Activated B cell treated with CpG ODN at 0.5 μM for 24 hours (primary cell): ENCODE results near the gene NCOA6. TPM values are rescaled to one million over a fixed set of nuclear protein-coding genes. Genes with fewer than 3 reads are reported as not detected.
A peak's percentile ranks its signal among the peaks of the same experiment; 100 is the strongest.

ENCODE experiments used
- ATAC-seq: fragments of 200-7000 bp; cut with Tn5 transposase; one replicate; pipeline ENCODE4 v1.10.0; 2021; ENCODE audit warnings: low read depth, mild to moderate bottlenecking, moderate library complexity
- CTCF ChIA-PET: fragments of 350-600 bp; sonication (Branson Sonifier 250); formaldehyde crosslinking; loops from one replicate; lab custom pipeline; 2021; ENCODE audit warnings: antibody characterized with exemption; lab: Charles Lee
- POLR2A ChIA-PET: fragments of 350-600 bp; sonication (Branson Sonifier 250); formaldehyde crosslinking; loops from one replicate; lab custom pipeline; 2021; ENCODE audit warnings: antibody characterized with exemption; lab: Charles Lee
- DNase-seq: peaks from one replicate; pipeline ENCODE4 v3.0.0; 2022
- H3K27ac Mint-ChIP-seq: one replicate; pipeline ENCODE4 v1.8.0; 2020; ENCODE audit warnings: mixed read lengths
- H3K27me3 Mint-ChIP-seq: one replicate; pipeline ENCODE4 v1.8.0; 2021; ENCODE audit warnings: mixed read lengths
- H3K36me3 Mint-ChIP-seq: one replicate; pipeline ENCODE4 v1.8.0; 2021; ENCODE audit warnings: low read depth, mixed read lengths
- H3K4me1 Mint-ChIP-seq: one replicate; pipeline ENCODE4 v1.8.0; 2021; ENCODE audit warnings: mixed read lengths
- H3K4me3 Mint-ChIP-seq: one replicate; pipeline ENCODE4 v1.8.0; 2020; ENCODE audit warnings: mild to moderate bottlenecking, mixed read lengths
- H3K9me3 Mint-ChIP-seq: one replicate; pipeline ENCODE4 v1.8.0; 2020; ENCODE audit warnings: mixed read lengths
- CTCF ChIP-seq: fragments of 200-600 bp; IDR thresholded peaks from one replicate; pipeline ENCODE4 v1.8.0; 2022; ENCODE audit warnings: antibody characterized with exemption, mild to moderate bottlenecking
- intact Hi-C: fragments of 100-400 bp; cut with micrococcal nuclease; formaldehyde crosslinking; loops from one replicate; pipeline ENCODE4 v1.15.1; 2024
- total RNA-seq: library from RNA; stranded (reverse); gene quantifications from 2 replicates; pipeline ENCODE4 v1.2.3, GENCODE V29; 2022

The NCOA6 gene
- total RNA-seq, 1 donor from 2014 or later: 24.0 TPM

GRCh38 chr20:34831936-34832335, 6.5 kb upstream of the NCOA6 start:
- CTCF ChIA-PET: no interaction called here
- H3K4me3 Mint-ChIP-seq: no peak overlapping the region
- ATAC-seq (no peak), DNase-seq (no peak)
- peaks cover 7% of the 10 kb centered on the region for H3K27me3 Mint-ChIP-seq
- peaks cover 2% of the 10 kb centered on the region for H3K4me1 Mint-ChIP-seq
- H3K9me3 Mint-ChIP-seq: no peaks in the 10 kb centered on the region
- H3K36me3 Mint-ChIP-seq: no peaks in the 10 kb centered on the region
- intact Hi-C loops: loop anchor here (2.0 kb wide), 1 partner anchor 607 kb away; the partner anchor contains the start of gene GDF5
- H3K27ac Mint-ChIP-seq: no peak overlapping the region
- POLR2A ChIA-PET: no interaction called here
- no peak for TF ChIP-seq CTCF

- intact Hi-C loops: loop anchor here (10.0 kb wide), 2 partner anchors 464 to 1126 kb away; partner anchors contain the start of genes ITCH and SCAND1
- peaks cover 4% of the 10 kb centered on the region for H3K27me3 Mint-ChIP-seq
These were observed 3.7 kb upstream of the NCOA6 start for GRCh38 chr20:34829191-34829590.

GRCh38 chr20:34824806-34825529, 483 bp downstream of the NCOA6 start:
- CTCF ChIA-PET: interaction anchor here (1.0 to 1.8 kb wide), 4 partner anchors 8 to 512 kb away, joined by 3 to 6 read pairs (median 4); partner anchors contain the start of gene ACSS2
- intact Hi-C loops: loop anchor here (1.0 to 10.0 kb wide), 6 partner anchors 51 to 1130 kb away; partner anchors contain the start of genes ACSS2, AHCY, ITCH and SCAND1
- peak; percentile 67 for DNase-seq
- POLR2A ChIA-PET: interaction anchor here (0.5 to 1.0 kb wide), 3 partner anchors 27 to 453 kb away, joined by 3 to 6 read pairs (median 3); partner anchors contain the start of genes GSS, MMP24OS and MYH7B
- H3K36me3 Mint-ChIP-seq: peaks cover 16% of the 10 kb centered on the region
- ATAC-seq: peak; percentile 82
- H3K4me1 Mint-ChIP-seq: peaks cover 41% of the 10 kb centered on the region
- peak overlapping the region; percentile 97 for H3K4me3 Mint-ChIP-seq
- H3K27me3 Mint-ChIP-seq: no peaks in the 10 kb centered on the region
- no peaks in the 10 kb centered on the region for H3K9me3 Mint-ChIP-seq
- H3K27ac Mint-ChIP-seq: peak overlapping the region; percentile 90
- TF ChIP-seq CTCF: no peak

More at GRCh38 chr20:34829191-34829590, 3.7 kb upstream of the NCOA6 start:
- ChIA-PET POLR2A (no interaction called here), CTCF (no interaction called here)
- H3K27ac Mint-ChIP-seq: no peak overlapping the region
- DNase-seq: no peak
- H3K4me3 Mint-ChIP-seq: no peak overlapping the region
- ATAC-seq: no peak
- peaks cover 7% of the 10 kb centered on the region for H3K36me3 Mint-ChIP-seq
- no peak for TF ChIP-seq CTCF
- peaks cover 13% of the 10 kb centered on the region for H3K4me1 Mint-ChIP-seq
- no peaks in the 10 kb centered on the region for H3K9me3 Mint-ChIP-seq

GRCh38 chr20:34824452-34824805, 1.0 kb downstream of the NCOA6 start:
- Mint-ChIP-seq H3K27ac (peak overlapping the region; percentile 90), H3K4me3 (peak overlapping the region; percentile 97), H3K27me3 (no peaks in the 10 kb centered on the region), H3K9me3 (no peaks in the 10 kb centered on the region), H3K36me3 (peaks cover 19% of the 10 kb centered on the region), H3K4me1 (peaks cover 45% of the 10 kb centered on the region)
- DNase-seq (peak; percentile 48), ATAC-seq (peak; percentile 45)
- POLR2A ChIA-PET: interaction anchor here (0.5 to 1.0 kb wide), 3 partner anchors 28 to 454 kb away, joined by 3 to 6 read pairs (median 3); partner anchors contain the start of genes GSS, MMP24OS and MYH7B
- CTCF ChIA-PET: interaction anchor here (1.0 to 1.8 kb wide), 4 partner anchors 8 to 512 kb away, joined by 3 to 6 read pairs (median 4); partner anchors contain the start of gene ACSS2
- TF ChIP-seq CTCF: no peak
- intact Hi-C loops: loop anchor here (2.0 to 10.0 kb wide), 5 partner anchors 132 to 1130 kb away; partner anchors contain the start of genes AHCY, ITCH, SCAND1 and TRPC4AP

- no peak for TF ChIP-seq CTCF
- no peak for ATAC-seq
- intact Hi-C loops: loop anchor here (2.0 to 10.0 kb wide), 5 partner anchors 133 to 1131 kb away; partner anchors contain the start of genes AHCY, ITCH, SCAND1 and TRPC4AP
- no peak for DNase-seq
- Mint-ChIP-seq H3K4me3 (peak overlapping the region; percentile 97), H3K27me3 (no peaks in the 10 kb centered on the region), H3K9me3 (no peaks in the 10 kb centered on the region), H3K27ac (peak overlapping the region; percentile 90), H3K4me1 (peaks cover 45% of the 10 kb centered on the region), H3K36me3 (peaks cover 19% of the 10 kb centered on the region)
- ChIA-PET CTCF (interaction anchor here (1.0 to 1.8 kb wide), 3 partner anchors 9 to 511 kb away, joined by 3 to 6 read pairs (median 6); no protein-coding TSS in a partner anchor), POLR2A (interaction anchor here (0.7 to 1.0 kb wide), 3 partner anchors 132 to 461 kb away, joined by 3 to 6 read pairs (median 5); partner anchors contain the start of genes GSS, MMP24OS and MYH7B)
These were observed 1.4 kb downstream of the NCOA6 start for GRCh38 chr20:34824026-34824425.
